HCT116 (cell line): ENCODE results near the gene CEP131. TPM values are rescaled to one million over a fixed set of nuclear protein-coding genes. Genes with fewer than 3 reads are reported as not detected.

ENCODE experiments used
- ATAC-seq: fragments of 200-7000 bp; cut with Tn5 transposase; 2 replicates; pipeline ENCODE4 v1.9.1; 2020; ENCODE audit warnings: mild to moderate bottlenecking, moderate library complexity
- BruUV-seq: library from RNA; stranded (reverse); fragments of 400-500 nt; replicated peaks from 2 replicates; lab custom pipeline; 2021; lab: Mats Ljungman, UMichigan
- CTCF ChIA-PET: fragments of 300-600 bp; sonication (Branson Sonifier 250); formaldehyde crosslinking; loops from one replicate; lab custom pipeline; 2021; ENCODE audit warnings: antibody characterized with exemption; lab: Charles Lee
- POLR2A ChIA-PET: fragments of 300-600, 350-600 bp; sonication (Branson Sonifier 250); formaldehyde crosslinking; loops from one replicate; lab custom pipeline; 2021; ENCODE audit warnings: antibody characterized with exemption; lab: Charles Lee
- RAD21 ChIA-PET, 2 experiments: fragments of 300-600 bp; sonication (Branson Sonifier 250); formaldehyde crosslinking; loops; one replicate each; lab custom pipeline; 2023; ENCODE audit warnings: low total read pairs in 2 of 2; ENCODE audit not compliant: uncharacterized antibody in 2 of 2, unreplicated experiment in 2 of 2, low non-redundant PET in 1 of 2; lab: Charles Lee
- DNase-seq: peaks from one replicate; pipeline ENCODE4 v3.0.0-alpha.2; 2010; ENCODE audit warnings: low read depth, low spot score
- H2AFZ ChIP-seq: fragments of 200-600 bp; shearing (Covaris generic), sonication (generic); 2 replicates; pipeline ENCODE4 v1.6.1; 2017; ENCODE audit warnings: low read depth, mixed run types, mixed read lengths, antibody characterized with exemption, low read length; ENCODE audit not compliant: poor library complexity, severe bottlenecking
- H3K27ac ChIP-seq: 2 replicates; pipeline ENCODE4 v1.5.1; 2012; ENCODE audit warnings: low read depth, low read length
- H3K27me3 ChIP-seq: fragments of 200-600 bp; sonication (generic); 2 replicates; pipeline ENCODE4 v1.6.1; 2016; ENCODE audit warnings: mixed run types, low read length, mixed read lengths; ENCODE audit not compliant: insufficient read depth
- H3K36me3 ChIP-seq, 2 experiments: fragments of 200-500 bp in 1 of 2; fragments of 200-600 bp in 1 of 2; sonication (Bioruptor generic) in 1 of 2; sonication (generic) in 1 of 2; 2 replicates each; pipeline versions ENCODE4 v1.5.1 to v1.6.1; 2014 to 2016; ENCODE audit warnings: low read length in 2 of 2, inconsistent platforms in 1 of 2, mixed read lengths in 1 of 2, mixed run types in 1 of 2; ENCODE audit not compliant: insufficient read depth in 2 of 2, control insufficient read depth in 1 of 2
- H3K4me1 ChIP-seq, 2 experiments: fragments of 200-600 bp in 1 of 2; sonication (generic) in 1 of 2; 2 replicates each; pipeline versions ENCODE4 v1.5.1 to v1.6.1; 2012 to 2017; ENCODE audit warnings: low read length in 2 of 2, inconsistent platforms in 1 of 2, mild to moderate bottlenecking in 1 of 2, mixed read lengths in 1 of 2, mixed run types in 1 of 2, moderate library complexity in 1 of 2; ENCODE audit not compliant: insufficient read depth in 2 of 2, control insufficient read depth in 1 of 2
- H3K4me2 ChIP-seq: fragments of 200-600 bp; sonication (generic); 2 replicates; pipeline ENCODE4 v1.6.1; 2017; ENCODE audit warnings: mixed run types, low read length, mixed read lengths
- H3K4me3 ChIP-seq, 2 experiments: fragments of 200-600 bp in 1 of 2; sonication (generic) in 1 of 2; replicated peaks in 1 of 2; 2 replicates each; pipeline ENCODE4 v1.5.1; 2011 to 2016; ENCODE audit warnings: low read length in 2 of 2, control low read depth in 1 of 2, low read depth in 1 of 2, mild to moderate bottlenecking in 1 of 2, mixed read lengths in 1 of 2, mixed run types in 1 of 2
- H3K79me2 ChIP-seq: fragments of 200-600 bp; sonication (generic); 2 replicates; pipeline ENCODE4 v1.6.1; 2017; ENCODE audit warnings: mild to moderate bottlenecking, mixed run types, low read length, moderate library complexity, mixed read lengths; ENCODE audit not compliant: insufficient read depth
- H3K9ac ChIP-seq: fragments of 200-600 bp; sonication (generic); 2 replicates; pipeline ENCODE4 v1.6.1; 2016; ENCODE audit warnings: low read length, mixed read lengths
- H3K9me2 ChIP-seq: fragments of 200-600 bp; sonication (generic), shearing (Covaris generic); 2 replicates; pipeline ENCODE4 v1.6.1; 2017; ENCODE audit warnings: mixed run types, mild to moderate bottlenecking, moderate library complexity; ENCODE audit not compliant: insufficient read depth
- H3K9me3 ChIP-seq, 2 experiments: fragments of 200-500 bp in 1 of 2; fragments of 200-600 bp in 1 of 2; sonication (Bioruptor generic) in 1 of 2; sonication (generic) in 1 of 2; 2 replicates each; pipeline ENCODE4 v1.6.1; 2014 to 2017; ENCODE audit warnings: low read length in 2 of 2, mixed read lengths in 2 of 2, inconsistent platforms in 1 of 2, low read depth in 1 of 2, mild to moderate bottlenecking in 1 of 2, mixed run types in 1 of 2, moderate library complexity in 1 of 2; ENCODE audit not compliant: control insufficient read depth in 1 of 2, insufficient read depth in 1 of 2
- H4K20me1 ChIP-seq: fragments of 200-600 bp; sonication (generic), shearing (Covaris generic); 2 replicates; pipeline ENCODE4 v1.6.1; 2017; ENCODE audit warnings: mixed run types, mild to moderate bottlenecking, moderate library complexity; ENCODE audit not compliant: insufficient read depth
- CEBPB ChIP-seq: IDR thresholded peaks from 2 replicates; pipeline ENCODE4 v1.6.1; 2012; ENCODE audit warnings: low read depth
- EGR1 ChIP-seq: IDR thresholded peaks from 2 replicates; pipeline ENCODE4 v1.6.1; 2012; ENCODE audit warnings: low read depth
- ELF1 ChIP-seq: IDR thresholded peaks from 2 replicates; pipeline ENCODE4 v1.6.1; 2012; ENCODE audit warnings: low read depth, borderline replicate concordance
- EZH2 ChIP-seq: fragments of 200-600 bp; sonication (generic); IDR thresholded peaks from 2 replicates; pipeline ENCODE4 v1.6.1; 2017; ENCODE audit warnings: antibody characterized with exemption, mixed run types
- EZH2phosphoT487 ChIP-seq: fragments of 200-600 bp; IDR thresholded peaks from 2 replicates; pipeline ENCODE4 v1.6.1; 2018; ENCODE audit warnings: antibody characterized with exemption, borderline replicate concordance
- JUND ChIP-seq: IDR thresholded peaks from 2 replicates; pipeline ENCODE4 v1.6.1; 2012
- POLR2A ChIP-seq: IDR thresholded peaks from 2 replicates; pipeline ENCODE4 v1.7.0; 2011; ENCODE audit warnings: borderline replicate concordance; ENCODE audit not compliant: insufficient read depth, insufficient read length; ENCODE audit errors: extremely low read depth
- RAD21 ChIP-seq: IDR thresholded peaks from 2 replicates; pipeline ENCODE4 v1.6.1; 2012; ENCODE audit warnings: low read depth, mild to moderate bottlenecking
- SP1 ChIP-seq: IDR thresholded peaks from 2 replicates; pipeline ENCODE4 v1.6.1; 2012; ENCODE audit warnings: low read depth
- TCF7L2 ChIP-seq: IDR thresholded peaks from 2 replicates; pipeline ENCODE4 v1.7.0; 2011; ENCODE audit warnings: borderline replicate concordance, inconsistent platforms; ENCODE audit not compliant: insufficient read depth, insufficient read length; ENCODE audit errors: extremely low read depth
- YY1 ChIP-seq: IDR thresholded peaks from 2 replicates; pipeline ENCODE4 v1.6.1; 2011; ENCODE audit warnings: low read length, low read depth, moderate library complexity, mild to moderate bottlenecking; ENCODE audit not compliant: insufficient replicate concordance; ENCODE audit errors: extremely low read depth
- ZFX ChIP-seq: fragments of 450-650 bp; IDR thresholded peaks from 2 replicates; pipeline ENCODE4 v1.6.1; 2017
- ZNF274 ChIP-seq: fragments of 200-500 bp; sonication (Bioruptor generic); IDR thresholded peaks from 2 replicates; pipeline ENCODE4 v1.6.1; 2014; ENCODE audit warnings: mild to moderate bottlenecking, low read depth, low read length, inconsistent platforms
- intact Hi-C: fragments of 100-400 bp; cut with micrococcal nuclease; formaldehyde crosslinking; loops from 2 replicates; pipeline ENCODE4 v1.10.0; 2022
- total RNA-seq: library from RNA; stranded (reverse); gene quantifications from one replicate; pipeline ENCODE4 v1.2.1, GENCODE V29; 2021; ENCODE audit not compliant: unreplicated experiment
- TF ChIP-seq, protein P1 (sequence below): IDR thresholded peaks from 2 replicates; pipeline ENCODE4 v1.6.1; 2012
- TF ChIP-seq, protein P2 (sequence below): IDR thresholded peaks from 2 replicates; pipeline ENCODE4 v1.6.1; 2012; ENCODE audit warnings: low read depth

The CEP131 gene
- total RNA-seq, 1 experiment from 2014 or later, result 30.2 TPM

DNA sequence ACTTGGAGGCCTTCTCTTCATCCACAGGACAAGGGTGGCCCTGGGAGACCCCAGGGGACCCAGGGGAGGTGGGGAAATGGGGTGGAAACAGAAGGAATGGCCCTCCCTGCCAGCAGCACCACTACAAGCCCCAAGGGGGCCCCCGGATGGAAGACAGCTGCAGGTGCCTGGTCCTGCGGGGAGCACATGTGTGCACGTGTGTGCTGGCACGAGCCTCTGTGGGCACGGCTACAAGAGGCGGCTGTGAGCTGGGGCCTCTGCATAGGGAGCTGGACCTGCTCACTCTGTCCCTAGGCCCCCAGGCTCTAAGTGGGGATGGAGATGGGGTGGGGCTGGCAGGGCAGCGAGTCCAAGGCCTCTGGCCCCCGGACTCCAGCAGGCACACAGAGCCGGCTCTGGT is 43.5 kb downstream of the CEP131 start:
- BruUV-seq, result no TSS peak
- ChIA-PET CTCF (no interaction called here), POLR2A (no interaction called here), RAD21 (no interaction called here)
- Histone ChIP-seq H3K9me3 (peaks cover 0 to 6% of the 10 kb centered on the region in 2 experiments; a peak in 1 of 4 replicates), H4K20me1 (no peaks in the 10 kb centered on the region), H3K27me3 (no peaks in the 10 kb centered on the region), H3K9me2 (no peaks in the 10 kb centered on the region), H3K9ac (no peak overlapping the region), H3K36me3 (no peaks in the 10 kb centered on the region), H3K27ac (no peak overlapping the region), H3K79me2 (no peaks in the 10 kb centered on the region), H3K4me1 (no peaks in the 10 kb centered on the region), H3K4me3 (no peak overlapping the region), H3K4me2 (no peak overlapping the region), H2AFZ (no peak overlapping the region)
- DNase-seq (no peak), ATAC-seq (no peak)
- no peak for TF ChIP-seq RAD21
- no peak for TF ChIP-seq SP1
- TF ChIP-seq ZFX, result no peak
- no peak for TF ChIP-seq EZH2phosphoT487
- TF ChIP-seq, protein P1, sequence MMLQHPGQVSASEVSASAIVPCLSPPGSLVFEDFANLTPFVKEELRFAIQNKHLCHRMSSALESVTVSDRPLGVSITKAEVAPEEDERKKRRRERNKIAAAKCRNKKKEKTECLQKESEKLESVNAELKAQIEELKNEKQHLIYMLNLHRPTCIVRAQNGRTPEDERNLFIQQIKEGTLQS, result no peak
- no peak for TF ChIP-seq EGR1
- no peak for TF ChIP-seq JUND
- TF ChIP-seq POLR2A, result no peak
- intact Hi-C loops, result no loop called here

DNA sequence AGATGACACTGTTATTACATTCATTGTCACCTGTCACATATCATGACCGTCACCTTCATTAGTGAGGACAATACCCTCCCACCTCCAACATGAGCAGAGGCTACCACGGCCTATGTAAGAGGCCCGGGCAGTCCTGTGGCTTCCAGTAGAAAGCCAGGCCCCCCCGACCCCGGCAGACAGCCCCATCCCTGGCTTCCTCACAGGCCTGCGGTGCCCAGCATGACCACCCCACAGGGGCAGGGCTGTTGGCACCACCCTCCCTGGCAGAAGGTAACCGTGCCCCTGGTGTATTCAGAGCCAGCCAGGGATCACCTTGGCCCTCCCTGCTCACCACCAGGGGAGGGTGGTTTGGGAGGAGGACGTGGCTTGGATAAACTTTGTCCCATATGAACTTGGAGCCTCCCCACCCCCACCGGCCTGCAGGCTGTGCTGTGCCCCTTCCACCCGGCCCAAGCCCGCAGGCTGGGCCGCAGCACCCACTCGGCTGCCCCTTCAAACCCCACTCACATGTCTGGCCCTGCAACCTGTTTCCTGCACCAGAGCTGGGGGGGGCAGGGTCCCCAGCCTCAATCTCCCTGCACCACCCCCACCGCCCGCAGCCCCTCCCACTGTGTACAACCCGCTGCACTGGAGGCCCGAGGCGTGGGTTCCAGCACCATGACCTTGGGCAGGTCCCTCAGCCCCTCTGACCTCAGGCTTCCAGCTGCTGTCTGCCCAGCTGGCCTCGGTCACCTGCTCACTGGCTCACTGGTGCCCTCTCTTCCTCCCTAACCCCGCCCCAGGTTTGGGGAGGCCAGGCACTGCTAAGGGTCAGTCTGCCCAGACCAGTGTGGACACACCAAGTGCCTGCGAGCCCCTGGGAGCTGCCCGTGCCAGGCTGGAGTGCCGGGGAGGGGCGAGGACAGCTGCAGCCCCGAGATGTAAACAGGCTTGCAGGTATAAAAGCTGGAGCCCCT is 44.4 kb downstream of the CEP131 start:
- Histone ChIP-seq H3K27me3 (no peaks in the 10 kb centered on the region), H3K4me1 (no peaks in the 10 kb centered on the region), H3K9me3 (peaks cover 0 to 6% of the 10 kb centered on the region in 2 experiments; a peak in 1 of 4 replicates), H3K4me3 (no peak overlapping the region), H3K27ac (no peak overlapping the region), H3K36me3 (no peaks in the 10 kb centered on the region), H3K9me2 (no peaks in the 10 kb centered on the region), H3K9ac (no peak overlapping the region), H3K4me2 (no peak overlapping the region), H2AFZ (no peak overlapping the region), H4K20me1 (no peaks in the 10 kb centered on the region), H3K79me2 (no peaks in the 10 kb centered on the region)
- intact Hi-C loops, result no loop called here
- DNase-seq (no peak), ATAC-seq (peak; percentile 8; the same call in 1 of the 2 replicates)
- RAD21 ChIA-PET, result no interaction called here
- no TSS peak for BruUV-seq
- POLR2A ChIA-PET, result no interaction called here
- CTCF ChIA-PET, result no interaction called here
- TF ChIP-seq EZH2phosphoT487 (no peak), EGR1 (no peak), POLR2A (no peak), ELF1 (no peak), EZH2 (no peak), TCF7L2 (no peak), CEBPB (no peak), YY1 (no peak), ZNF274 (no peak)
- TF ChIP-seq, protein P2, sequence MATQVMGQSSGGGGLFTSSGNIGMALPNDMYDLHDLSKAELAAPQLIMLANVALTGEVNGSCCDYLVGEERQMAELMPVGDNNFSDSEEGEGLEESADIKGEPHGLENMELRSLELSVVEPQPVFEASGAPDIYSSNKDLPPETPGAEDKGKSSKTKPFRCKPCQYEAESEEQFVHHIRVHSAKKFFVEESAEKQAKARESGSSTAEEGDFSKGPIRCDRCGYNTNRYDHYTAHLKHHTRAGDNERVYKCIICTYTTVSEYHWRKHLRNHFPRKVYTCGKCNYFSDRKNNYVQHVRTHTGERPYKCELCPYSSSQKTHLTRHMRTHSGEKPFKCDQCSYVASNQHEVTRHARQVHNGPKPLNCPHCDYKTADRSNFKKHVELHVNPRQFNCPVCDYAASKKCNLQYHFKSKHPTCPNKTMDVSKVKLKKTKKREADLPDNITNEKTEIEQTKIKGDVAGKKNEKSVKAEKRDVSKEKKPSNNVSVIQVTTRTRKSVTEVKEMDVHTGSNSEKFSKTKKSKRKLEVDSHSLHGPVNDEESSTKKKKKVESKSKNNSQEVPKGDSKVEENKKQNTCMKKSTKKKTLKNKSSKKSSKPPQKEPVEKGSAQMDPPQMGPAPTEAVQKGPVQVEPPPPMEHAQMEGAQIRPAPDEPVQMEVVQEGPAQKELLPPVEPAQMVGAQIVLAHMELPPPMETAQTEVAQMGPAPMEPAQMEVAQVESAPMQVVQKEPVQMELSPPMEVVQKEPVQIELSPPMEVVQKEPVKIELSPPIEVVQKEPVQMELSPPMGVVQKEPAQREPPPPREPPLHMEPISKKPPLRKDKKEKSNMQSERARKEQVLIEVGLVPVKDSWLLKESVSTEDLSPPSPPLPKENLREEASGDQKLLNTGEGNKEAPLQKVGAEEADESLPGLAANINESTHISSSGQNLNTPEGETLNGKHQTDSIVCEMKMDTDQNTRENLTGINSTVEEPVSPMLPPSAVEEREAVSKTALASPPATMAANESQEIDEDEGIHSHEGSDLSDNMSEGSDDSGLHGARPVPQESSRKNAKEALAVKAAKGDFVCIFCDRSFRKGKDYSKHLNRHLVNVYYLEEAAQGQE, result no peak
